ENCODE measurements around the gene GRHPR. TPM values are rescaled to one million over a fixed set of nuclear protein-coding genes. Genes with fewer than 3 reads are reported as not detected.
A peak's percentile ranks its signal among the peaks of the same experiment; 100 is the strongest.

GRHPR gene
- total and polyA plus RNA-seq, 2 donors from 2014 or later: 101 to 257 TPM

GRCh38 chr9:37423508-37423907 lies 1.0 kb downstream of the GRHPR start:
- no peak for TF ChIP-seq CTCF (IDR thresholded peaks at IDR 0.05; ENCODE audit: borderline replicate concordance, extremely low read depth, insufficient read depth)

GRCh38 chr9:37424204-37424685 lies 1.7 kb downstream of the GRHPR start:
- no peak for DNase-seq
- TF ChIP-seq CTCF (IDR thresholded peaks at IDR 0.05; ENCODE audit: borderline replicate concordance, extremely low read depth, insufficient read depth): no peak

More at GRCh38 chr9:37423508-37423907, 1.0 kb downstream of the GRHPR start:
- peak overlapping the region; percentile 76 to 91 (median 86) for H3K4me3 ChIP-seq (ENCODE audit: low read length in 3 of 3)
- H3K4me1 ChIP-seq (ENCODE audit: control insufficient read depth in 2 of 3, insufficient read depth in 2 of 3, low read depth in 1 of 3, low read length in 3 of 3): peaks cover 4 to 37% (median 6%) of the 10 kb centered on the region in 3 donors
- FAIRE-seq (no peak), DNase-seq (no peak)
- peak overlapping the region in 2 of 3 donors; percentile 6 to 65 for H3K9ac ChIP-seq (ENCODE audit: low read length in 3 of 3)
- no peaks in the 10 kb centered on the region for H3K27me3 ChIP-seq (ENCODE audit: control insufficient read depth, insufficient read depth, low read length)
- intact Hi-C loops (cut with DNase I): no loop called here
- peaks cover 2 to 24% (median 10%) of the 10 kb centered on the region in 3 donors for H3K36me3 ChIP-seq (ENCODE audit: control insufficient read depth in 2 of 3, insufficient read depth in 3 of 3, low read length in 3 of 3)
- H3K27ac ChIP-seq (ENCODE audit: low read depth in 2 of 2, low read length in 2 of 2): peak overlapping the region; percentile 32 to 43
- H3K9me3 ChIP-seq (ENCODE audit: control insufficient read depth in 2 of 3, insufficient read depth in 1 of 3, low read length in 3 of 3): no peaks in the 10 kb centered on the region

GRCh38 chr9:37424686-37425297 lies 2.3 kb downstream of the GRHPR start:
- no peaks in the 10 kb centered on the region for H3K27me3 ChIP-seq (ENCODE audit: control insufficient read depth, insufficient read depth, low read length)
- no peaks in the 10 kb centered on the region for H3K9me3 ChIP-seq (ENCODE audit: control insufficient read depth in 2 of 3, insufficient read depth in 1 of 3, low read length in 3 of 3)
- FAIRE-seq: no peak
- peak overlapping the region in 1 of 3 donors; percentile 86 for H3K4me3 ChIP-seq (ENCODE audit: low read length in 3 of 3)
- peaks cover 4 to 41% (median 6%) of the 10 kb centered on the region in 3 donors for H3K4me1 ChIP-seq (ENCODE audit: control insufficient read depth in 2 of 3, insufficient read depth in 2 of 3, low read depth in 1 of 3, low read length in 3 of 3)
- peak in 1 of 5 donors; percentile 69 for DNase-seq
- peak overlapping the region in 1 of 2 donors; percentile 51 for H3K27ac ChIP-seq (ENCODE audit: low read depth in 2 of 2, low read length in 2 of 2)
- H3K9ac ChIP-seq (ENCODE audit: low read length in 3 of 3): peak overlapping the region in 1 of 3 donors; percentile 35
- intact Hi-C loops (cut with DNase I): no loop called here
- H3K36me3 ChIP-seq (ENCODE audit: control insufficient read depth in 2 of 3, insufficient read depth in 3 of 3, low read length in 3 of 3): peaks cover 2 to 34% (median 13%) of the 10 kb centered on the region in 3 donors
- TF ChIP-seq CTCF (IDR thresholded peaks at IDR 0.05; ENCODE audit: borderline replicate concordance, extremely low read depth, insufficient read depth): no peak

More at GRCh38 chr9:37424204-37424685, 1.7 kb downstream of the GRHPR start:
- Histone ChIP-seq H3K27ac (ENCODE audit: low read depth in 2 of 2, low read length in 2 of 2) (peak overlapping the region in 1 of 2 donors; percentile 51), H3K4me1 (ENCODE audit: control insufficient read depth in 2 of 3, insufficient read depth in 2 of 3, low read depth in 1 of 3, low read length in 3 of 3) (peaks cover 4 to 38% (median 6%) of the 10 kb centered on the region in 3 donors), H3K4me3 (ENCODE audit: low read length in 3 of 3) (peak overlapping the region in 2 of 3 donors; percentile 86 to 91), H3K27me3 (ENCODE audit: control insufficient read depth, insufficient read depth, low read length) (no peaks in the 10 kb centered on the region), H3K36me3 (ENCODE audit: control insufficient read depth in 2 of 3, insufficient read depth in 3 of 3, low read length in 3 of 3) (peaks cover 2 to 29% (median 13%) of the 10 kb centered on the region in 3 donors), H3K9me3 (ENCODE audit: control insufficient read depth in 2 of 3, insufficient read depth in 1 of 3, low read length in 3 of 3) (no peaks in the 10 kb centered on the region), H3K9ac (ENCODE audit: low read length in 3 of 3) (peak overlapping the region in 2 of 3 donors; percentile 6 to 65)
- intact Hi-C loops (cut with DNase I): no loop called here
- FAIRE-seq: no peak
